HG03565 (cell line): ENCODE measurements around the gene ZNF280D.
"Not testable (repeated sequence)": the region's sequence is repeated elsewhere in the genome, so short reads cannot be mapped to it uniquely, and the experiment has no call there.

ENCODE experiments used
- ATAC-seq: cut with Tn5 transposase; IDR thresholded peaks from one replicate; pipeline ENCODE4 v1.9.1; 2021; ENCODE audit warnings: mild to moderate bottlenecking, moderate library complexity; ENCODE audit not compliant: unreplicated experiment

ZNF280D gene

GRCh38 chr15:56719774-56720555 is 13.3 kb downstream of the ZNF280D start:
- ATAC-seq: no peak

- ATAC-seq: no peak
Measured at GRCh38 chr15:56719021-56719612, 14.2 kb downstream of the ZNF280D start.

GRCh38 chr15:56718560-56718959 is 14.7 kb downstream of the ZNF280D start:
- ATAC-seq: no peak

- ATAC-seq: no peak
Measured at GRCh38 chr15:56716334-56716733, 17.0 kb downstream of the ZNF280D start.

GRCh38 chr15:56715220-56715619 is 18.1 kb downstream of the ZNF280D start:
- no peak for ATAC-seq

- not testable (repeated sequence) for ATAC-seq
Measured at GRCh38 chr15:56709502-56709901, 23.8 kb downstream of the ZNF280D start.

- ATAC-seq: no peak
Measured at GRCh38 chr15:56699743-56700142, 33.6 kb downstream of the ZNF280D start.

GRCh38 chr15:56698270-56698669 is 35.0 kb downstream of the ZNF280D start:
- no peak for ATAC-seq

- no peak for ATAC-seq
Measured at GRCh38 chr15:56693761-56694160, 39.5 kb downstream of the ZNF280D start.

- ATAC-seq: no peak
Measured at GRCh38 chr15:56690733-56691132, 42.6 kb downstream of the ZNF280D start.

- no peak for ATAC-seq
Measured at GRCh38 chr15:56683908-56684307, 49.4 kb downstream of the ZNF280D start.

- ATAC-seq: no peak
Measured at GRCh38 chr15:56681113-56681512, 52.2 kb downstream of the ZNF280D start.

GRCh38 chr15:56679225-56679624 is 54.1 kb downstream of the ZNF280D start:
- no peak for ATAC-seq

GRCh38 chr15:56678571-56678970 is 54.7 kb downstream of the ZNF280D start:
- no peak for ATAC-seq

- no peak for ATAC-seq
Measured at GRCh38 chr15:56677271-56677670, 56.0 kb downstream of the ZNF280D start.

GRCh38 chr15:56675930-56676329 is 57.4 kb downstream of the ZNF280D start:
- no peak for ATAC-seq

GRCh38 chr15:56674857-56675256 is 58.5 kb downstream of the ZNF280D start:
- no peak for ATAC-seq

GRCh38 chr15:56672721-56673120 is 60.6 kb downstream of the ZNF280D start:
- no peak for ATAC-seq

- ATAC-seq: no peak
Measured at GRCh38 chr15:56667517-56667916, 65.8 kb downstream of the ZNF280D start.

- no peak for ATAC-seq
Measured at GRCh38 chr15:56660943-56661342, 72.4 kb downstream of the ZNF280D start.

GRCh38 chr15:56659197-56659596 is 74.1 kb downstream of the ZNF280D start:
- ATAC-seq: no peak

- ATAC-seq: no peak
Measured at GRCh38 chr15:56654624-56655023, 78.7 kb downstream of the ZNF280D start.

- ATAC-seq: no peak
Measured at GRCh38 chr15:56654216-56654615, 79.1 kb downstream of the ZNF280D start.
